ENCODE data around the gene CFDP1.

The CFDP1 gene

GRCh38 chr16:75413951-75414350 lies 19.4 kb downstream of the CFDP1 start:
- H3K27me3 ChIP-seq (ENCODE audit: control insufficient read depth in 1 of 2, insufficient read depth in 2 of 2, low read length in 2 of 2), result no peaks in the 10 kb centered on the region
- no peak overlapping the region for H3K4me3 ChIP-seq (ENCODE audit: low read depth in 1 of 2, low read length in 2 of 2)
- no peaks in the 10 kb centered on the region for H3K4me1 ChIP-seq (ENCODE audit: control insufficient read depth in 1 of 2, insufficient read depth in 2 of 2, low read length in 2 of 2)
- H3K36me3 ChIP-seq (ENCODE audit: control insufficient read depth in 1 of 2, insufficient read depth in 2 of 2, low read length in 2 of 2), result peaks cover 11 to 25% of the 10 kb centered on the region in 2 donors
- H3K9me3 ChIP-seq (ENCODE audit: control insufficient read depth in 1 of 2, low read length in 2 of 2), result no peaks in the 10 kb centered on the region
- H3K27ac ChIP-seq (ENCODE audit: low read depth, low read length), result no peak overlapping the region
- H3K9ac ChIP-seq (ENCODE audit: low read depth in 1 of 2, low read length in 2 of 2), result no peak overlapping the region

DNA sequence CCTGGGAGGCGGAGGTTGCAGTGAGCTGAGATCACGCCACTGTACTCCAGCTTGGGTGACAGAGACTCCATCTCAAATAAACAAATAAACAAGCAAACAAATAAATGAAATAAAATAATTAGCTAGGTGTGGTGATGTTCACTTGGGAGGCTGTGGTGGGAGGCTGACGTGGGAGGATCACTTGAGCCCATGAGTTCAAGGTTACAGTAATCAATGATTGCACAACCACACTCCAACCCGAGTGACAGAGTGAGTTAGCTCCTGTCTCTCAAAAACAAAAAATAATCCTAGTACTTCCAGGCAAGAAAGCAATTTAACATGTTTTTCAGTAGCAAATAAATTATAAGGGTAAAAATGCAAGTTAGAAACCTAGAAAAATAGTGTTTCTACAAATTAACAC lies 26.4 kb downstream of the CFDP1 start:
- Histone ChIP-seq H3K27me3 (ENCODE audit: control insufficient read depth in 1 of 2, insufficient read depth in 2 of 2, low read length in 2 of 2) (no peaks in the 10 kb centered on the region), H3K9me3 (ENCODE audit: control insufficient read depth in 1 of 2, low read length in 2 of 2) (no peaks in the 10 kb centered on the region), H3K36me3 (ENCODE audit: control insufficient read depth in 1 of 2, insufficient read depth in 2 of 2, low read length in 2 of 2) (peaks cover 7 to 29% of the 10 kb centered on the region in 2 donors), H3K27ac (ENCODE audit: low read depth, low read length) (no peak overlapping the region), H3K9ac (ENCODE audit: low read depth in 1 of 2, low read length in 2 of 2) (no peak overlapping the region), H3K4me1 (ENCODE audit: control insufficient read depth in 1 of 2, insufficient read depth in 2 of 2, low read length in 2 of 2) (peaks cover 0 to 6% of the 10 kb centered on the region in 2 donors), H3K4me3 (ENCODE audit: low read depth in 1 of 2, low read length in 2 of 2) (no peak overlapping the region)

DNA sequence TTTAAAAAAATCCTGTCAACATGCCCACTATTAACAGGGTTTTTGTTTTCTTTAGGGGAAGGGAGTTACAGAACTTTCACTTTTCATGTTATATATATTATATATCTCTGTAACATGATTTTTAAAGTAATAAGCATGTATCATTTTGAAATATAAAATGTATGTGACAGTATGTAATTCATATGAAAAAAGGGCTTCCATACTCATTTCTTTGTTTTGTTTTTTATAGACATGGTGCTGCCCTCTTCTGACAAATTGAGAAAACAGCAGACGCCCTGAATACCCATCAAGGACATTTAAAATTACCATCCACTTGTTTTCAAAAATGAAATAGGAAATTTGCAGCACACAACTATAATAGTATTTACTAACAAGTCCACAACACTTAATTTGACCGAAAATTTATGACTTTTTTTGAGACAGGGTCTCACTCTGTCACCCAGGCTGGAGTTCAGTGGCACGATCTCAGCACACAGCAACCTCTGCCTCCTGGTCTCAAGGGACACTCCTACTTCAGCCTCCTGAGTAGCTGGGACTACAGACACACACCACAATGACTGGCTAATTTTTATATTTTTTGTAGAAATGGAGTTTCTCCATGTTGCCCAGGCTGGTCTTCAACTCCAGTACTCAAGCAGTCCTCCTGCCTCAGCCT lies 30.4 kb downstream of the CFDP1 start:
- no peaks in the 10 kb centered on the region for H3K27me3 ChIP-seq (ENCODE audit: control insufficient read depth in 1 of 2, insufficient read depth in 2 of 2, low read length in 2 of 2)
- no peak overlapping the region for H3K9ac ChIP-seq (ENCODE audit: low read depth in 1 of 2, low read length in 2 of 2)
- no peak overlapping the region for H3K4me3 ChIP-seq (ENCODE audit: low read depth in 1 of 2, low read length in 2 of 2)
- H3K9me3 ChIP-seq (ENCODE audit: control insufficient read depth in 1 of 2, low read length in 2 of 2), result no peaks in the 10 kb centered on the region
- H3K4me1 ChIP-seq (ENCODE audit: control insufficient read depth in 1 of 2, insufficient read depth in 2 of 2, low read length in 2 of 2), result peaks cover 4 to 11% of the 10 kb centered on the region in 2 donors
- H3K27ac ChIP-seq (ENCODE audit: low read depth, low read length), result no peak overlapping the region
- H3K36me3 ChIP-seq (ENCODE audit: control insufficient read depth in 1 of 2, insufficient read depth in 2 of 2, low read length in 2 of 2), result peaks cover 0 to 13% of the 10 kb centered on the region in 2 donors

DNA sequence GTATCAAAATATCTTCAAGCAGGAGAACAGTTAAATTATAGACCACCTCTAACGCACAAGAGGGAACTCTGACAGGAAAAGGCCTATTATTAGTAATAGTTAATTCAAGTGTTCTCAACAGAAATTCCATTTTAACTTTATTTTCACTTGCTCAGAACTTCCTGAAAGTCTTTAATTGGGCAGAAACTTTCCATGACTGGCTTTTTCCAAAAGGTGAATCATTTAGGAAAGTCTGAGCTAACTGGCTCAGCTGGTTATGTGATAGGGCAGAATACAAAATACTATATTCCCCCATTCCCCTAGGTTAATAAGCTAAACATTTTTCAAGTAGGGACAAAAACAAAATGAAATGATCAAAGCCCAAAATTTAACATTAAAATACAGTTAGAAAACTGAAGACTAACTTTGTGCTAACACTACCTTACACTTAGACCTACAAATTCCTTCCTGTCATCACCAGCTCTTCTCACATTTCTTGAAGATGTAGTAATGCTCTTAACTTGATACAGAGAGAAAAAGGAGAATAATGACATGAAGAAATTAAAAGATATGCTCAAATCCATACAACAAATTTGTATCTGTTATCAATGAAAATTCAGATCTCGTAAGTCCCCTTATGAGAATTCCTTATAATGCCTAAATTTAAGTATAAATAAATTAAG lies 31.0 kb downstream of the CFDP1 start:
- peaks cover 0 to 11% of the 10 kb centered on the region in 2 donors for H3K36me3 ChIP-seq (ENCODE audit: control insufficient read depth in 1 of 2, insufficient read depth in 2 of 2, low read length in 2 of 2)
- no peaks in the 10 kb centered on the region for H3K9me3 ChIP-seq (ENCODE audit: control insufficient read depth in 1 of 2, low read length in 2 of 2)
- peaks cover 4 to 11% of the 10 kb centered on the region in 2 donors for H3K4me1 ChIP-seq (ENCODE audit: control insufficient read depth in 1 of 2, insufficient read depth in 2 of 2, low read length in 2 of 2)
- no peak overlapping the region for H3K4me3 ChIP-seq (ENCODE audit: low read depth in 1 of 2, low read length in 2 of 2)
- H3K27me3 ChIP-seq (ENCODE audit: control insufficient read depth in 1 of 2, insufficient read depth in 2 of 2, low read length in 2 of 2), result no peaks in the 10 kb centered on the region
- H3K9ac ChIP-seq (ENCODE audit: low read depth in 1 of 2, low read length in 2 of 2), result peak overlapping the region in 1 of 2 donors; percentile 13
- H3K27ac ChIP-seq (ENCODE audit: low read depth, low read length), result peak overlapping the region; percentile 1

- no peaks in the 10 kb centered on the region for H3K9me3 ChIP-seq (ENCODE audit: control insufficient read depth in 1 of 2, low read length in 2 of 2)
- peaks cover 0 to 7% of the 10 kb centered on the region in 2 donors for H3K36me3 ChIP-seq (ENCODE audit: control insufficient read depth in 1 of 2, insufficient read depth in 2 of 2, low read length in 2 of 2)
- peak overlapping the region; percentile 1 for H3K27ac ChIP-seq (ENCODE audit: low read depth, low read length)
- H3K9ac ChIP-seq (ENCODE audit: low read depth in 1 of 2, low read length in 2 of 2), result no peak overlapping the region
- no peaks in the 10 kb centered on the region for H3K27me3 ChIP-seq (ENCODE audit: control insufficient read depth in 1 of 2, insufficient read depth in 2 of 2, low read length in 2 of 2)
- peaks cover 4 to 11% of the 10 kb centered on the region in 2 donors for H3K4me1 ChIP-seq (ENCODE audit: control insufficient read depth in 1 of 2, insufficient read depth in 2 of 2, low read length in 2 of 2)
- H3K4me3 ChIP-seq (ENCODE audit: low read depth in 1 of 2, low read length in 2 of 2), result no peak overlapping the region
Measured at GRCh38 chr16:75401691-75402090, 31.6 kb downstream of the CFDP1 start.

DNA sequence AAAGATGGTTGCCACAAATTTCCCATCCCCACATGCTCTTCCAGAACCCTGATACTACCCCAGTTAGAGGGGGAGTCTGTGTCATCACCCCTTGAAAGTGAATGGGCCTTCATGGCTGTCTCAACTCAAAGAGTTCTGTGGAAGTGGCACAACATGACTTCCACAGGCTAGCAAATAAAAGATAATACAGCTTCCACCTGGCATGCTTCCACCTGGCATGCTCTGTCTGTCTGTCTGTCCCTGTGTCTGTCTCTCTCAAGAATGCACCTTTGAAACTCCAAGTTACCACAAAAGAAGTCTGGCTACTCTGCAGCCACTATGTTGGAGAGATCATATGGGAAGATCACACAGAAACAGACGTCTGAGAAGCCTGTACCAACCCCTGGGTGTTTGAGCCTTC lies 35.0 kb downstream of the CFDP1 start:
- Histone ChIP-seq H3K9me3 (ENCODE audit: control insufficient read depth in 1 of 2, low read length in 2 of 2) (no peaks in the 10 kb centered on the region), H3K9ac (ENCODE audit: low read depth in 1 of 2, low read length in 2 of 2) (no peak overlapping the region), H3K36me3 (ENCODE audit: control insufficient read depth in 1 of 2, insufficient read depth in 2 of 2, low read length in 2 of 2) (peaks cover 0 to 12% of the 10 kb centered on the region in 2 donors), H3K27me3 (ENCODE audit: control insufficient read depth in 1 of 2, insufficient read depth in 2 of 2, low read length in 2 of 2) (no peaks in the 10 kb centered on the region), H3K27ac (ENCODE audit: low read depth, low read length) (no peak overlapping the region), H3K4me1 (ENCODE audit: control insufficient read depth in 1 of 2, insufficient read depth in 2 of 2, low read length in 2 of 2) (peaks cover 4 to 11% of the 10 kb centered on the region in 2 donors), H3K4me3 (ENCODE audit: low read depth in 1 of 2, low read length in 2 of 2) (no peak overlapping the region)

DNA sequence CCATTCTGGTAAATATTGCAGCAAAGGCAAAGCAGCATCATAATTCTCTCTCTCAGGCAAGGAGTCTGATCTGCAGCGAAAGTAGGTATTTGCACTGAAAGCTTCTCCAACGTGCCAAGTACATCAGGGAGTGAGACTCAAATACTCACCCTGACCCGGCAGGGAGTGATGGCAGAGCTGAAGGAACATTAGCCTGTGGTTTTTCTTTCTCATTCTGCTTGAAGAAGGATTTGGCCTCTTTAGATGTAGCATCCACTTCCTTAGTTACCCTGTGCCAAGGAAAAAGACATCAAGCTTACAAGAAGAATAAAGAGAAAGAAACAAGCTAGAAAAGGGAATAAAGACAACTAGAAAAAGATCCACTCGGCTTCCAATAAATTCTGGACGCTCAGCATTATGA lies 38.4 kb downstream of the CFDP1 start:
- Histone ChIP-seq H3K27ac (ENCODE audit: low read depth, low read length) (no peak overlapping the region), H3K36me3 (ENCODE audit: control insufficient read depth in 1 of 2, insufficient read depth in 2 of 2, low read length in 2 of 2) (peaks cover 6 to 27% of the 10 kb centered on the region in 2 donors), H3K4me1 (ENCODE audit: control insufficient read depth in 1 of 2, insufficient read depth in 2 of 2, low read length in 2 of 2) (peaks cover 7 to 8% of the 10 kb centered on the region in 2 donors), H3K9me3 (ENCODE audit: control insufficient read depth in 1 of 2, low read length in 2 of 2) (no peaks in the 10 kb centered on the region), H3K9ac (ENCODE audit: low read depth in 1 of 2, low read length in 2 of 2) (no peak overlapping the region), H3K4me3 (ENCODE audit: low read depth in 1 of 2, low read length in 2 of 2) (no peak overlapping the region), H3K27me3 (ENCODE audit: control insufficient read depth in 1 of 2, insufficient read depth in 2 of 2, low read length in 2 of 2) (no peaks in the 10 kb centered on the region)

DNA sequence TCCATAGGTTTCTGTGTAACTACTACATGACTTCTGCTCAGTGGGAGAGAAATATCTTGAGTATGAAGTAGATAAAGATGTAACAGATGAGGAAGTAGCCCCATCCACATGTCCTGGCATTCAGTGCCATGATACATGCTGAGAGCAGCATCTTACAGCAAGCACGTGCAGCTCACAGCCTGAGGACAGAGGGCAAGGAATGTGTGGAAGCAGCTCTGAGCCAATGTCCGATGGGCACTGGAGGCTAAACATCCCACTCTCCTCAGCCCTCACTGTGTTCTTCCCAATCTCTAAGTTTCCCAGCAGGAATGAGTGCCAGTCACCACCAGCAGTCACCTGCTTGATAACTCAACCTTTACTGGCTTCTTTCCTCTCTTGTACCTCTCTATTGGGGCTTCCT lies 40.4 kb downstream of the CFDP1 start:
- peak overlapping the region; percentile 36 for H3K27ac ChIP-seq (ENCODE audit: low read depth, low read length)
- no peak overlapping the region for H3K4me3 ChIP-seq (ENCODE audit: low read depth in 1 of 2, low read length in 2 of 2)
- H3K9ac ChIP-seq (ENCODE audit: low read depth in 1 of 2, low read length in 2 of 2), result no peak overlapping the region
- peaks cover 6 to 26% of the 10 kb centered on the region in 2 donors for H3K36me3 ChIP-seq (ENCODE audit: control insufficient read depth in 1 of 2, insufficient read depth in 2 of 2, low read length in 2 of 2)
- H3K9me3 ChIP-seq (ENCODE audit: control insufficient read depth in 1 of 2, low read length in 2 of 2), result no peaks in the 10 kb centered on the region
- H3K27me3 ChIP-seq (ENCODE audit: control insufficient read depth in 1 of 2, insufficient read depth in 2 of 2, low read length in 2 of 2), result no peaks in the 10 kb centered on the region
- peaks cover 8 to 9% of the 10 kb centered on the region in 2 donors for H3K4me1 ChIP-seq (ENCODE audit: control insufficient read depth in 1 of 2, insufficient read depth in 2 of 2, low read length in 2 of 2)

DNA sequence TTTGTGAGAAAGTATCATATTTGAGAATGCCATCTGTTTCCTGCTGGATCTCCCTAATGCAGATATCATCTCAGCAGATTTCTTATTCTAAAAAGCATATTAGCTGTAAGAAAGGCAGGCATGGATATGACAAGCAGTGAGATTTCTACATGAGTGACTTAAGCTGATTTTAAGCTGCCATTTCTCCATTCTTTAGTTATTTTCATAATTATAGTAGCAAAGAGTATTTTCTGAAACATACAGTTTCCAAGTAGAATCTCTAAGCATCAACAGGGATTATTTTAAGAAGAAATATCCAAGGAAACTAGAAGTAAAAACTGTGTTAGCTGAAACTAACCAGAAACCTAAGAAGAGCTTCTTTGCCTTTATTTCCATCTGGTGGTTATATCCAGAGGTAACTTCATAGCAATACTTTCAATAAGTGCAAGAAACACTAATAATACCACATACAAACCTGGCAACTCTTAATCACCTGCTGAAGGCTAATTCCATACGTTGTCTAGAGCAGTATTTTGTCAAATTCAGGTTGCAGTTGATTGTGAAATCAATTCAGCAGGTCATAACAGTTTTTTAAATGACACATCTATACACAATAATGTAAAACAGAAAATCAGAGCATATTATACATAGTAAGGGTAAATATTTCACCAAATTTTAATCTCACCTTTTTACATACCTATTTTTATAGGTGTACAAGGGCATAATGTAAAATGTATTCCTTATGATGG lies 42.2 kb downstream of the CFDP1 start:
- peaks cover 6 to 23% of the 10 kb centered on the region in 2 donors for H3K36me3 ChIP-seq (ENCODE audit: control insufficient read depth in 1 of 2, insufficient read depth in 2 of 2, low read length in 2 of 2)
- peaks cover 8 to 9% of the 10 kb centered on the region in 2 donors for H3K4me1 ChIP-seq (ENCODE audit: control insufficient read depth in 1 of 2, insufficient read depth in 2 of 2, low read length in 2 of 2)
- no peak overlapping the region for H3K27ac ChIP-seq (ENCODE audit: low read depth, low read length)

GRCh38 chr16:75389096-75389690 lies 44.1 kb downstream of the CFDP1 start:
- peaks cover 8 to 9% of the 10 kb centered on the region in 2 donors for H3K4me1 ChIP-seq (ENCODE audit: control insufficient read depth in 1 of 2, insufficient read depth in 2 of 2, low read length in 2 of 2)
- H3K36me3 ChIP-seq (ENCODE audit: control insufficient read depth in 1 of 2, insufficient read depth in 2 of 2, low read length in 2 of 2), result peaks cover 6 to 18% of the 10 kb centered on the region in 2 donors
- no peak overlapping the region for H3K9ac ChIP-seq (ENCODE audit: low read depth in 1 of 2, low read length in 2 of 2)
- no peak overlapping the region for H3K4me3 ChIP-seq (ENCODE audit: low read depth in 1 of 2, low read length in 2 of 2)
- H3K9me3 ChIP-seq (ENCODE audit: control insufficient read depth in 1 of 2, low read length in 2 of 2), result no peaks in the 10 kb centered on the region
- H3K27me3 ChIP-seq (ENCODE audit: control insufficient read depth in 1 of 2, insufficient read depth in 2 of 2, low read length in 2 of 2), result no peaks in the 10 kb centered on the region
- H3K27ac ChIP-seq (ENCODE audit: low read depth, low read length), result no peak overlapping the region

More for the DNA sequence above, 42.2 kb downstream of the CFDP1 start:
- no peak overlapping the region for H3K9ac ChIP-seq (ENCODE audit: low read depth in 1 of 2, low read length in 2 of 2)
- no peaks in the 10 kb centered on the region for H3K27me3 ChIP-seq (ENCODE audit: control insufficient read depth in 1 of 2, insufficient read depth in 2 of 2, low read length in 2 of 2)
- no peak overlapping the region for H3K4me3 ChIP-seq (ENCODE audit: low read depth in 1 of 2, low read length in 2 of 2)
- H3K9me3 ChIP-seq (ENCODE audit: control insufficient read depth in 1 of 2, low read length in 2 of 2), result no peaks in the 10 kb centered on the region

All from duodenal mucosa (tissue), 2 donors.